ENCODE results near the gene ATP8B1. TPM values are rescaled to one million over a fixed set of nuclear protein-coding genes. Genes with fewer than 3 reads are reported as not detected.

The ATP8B1 gene
- 9.9 to 13.9 TPM (median 10.6 TPM) in 5 replicates for total RNA-seq (2022; extraction: Qiagen RNA extraction; ENCODE audit: low read depth)

DNA sequence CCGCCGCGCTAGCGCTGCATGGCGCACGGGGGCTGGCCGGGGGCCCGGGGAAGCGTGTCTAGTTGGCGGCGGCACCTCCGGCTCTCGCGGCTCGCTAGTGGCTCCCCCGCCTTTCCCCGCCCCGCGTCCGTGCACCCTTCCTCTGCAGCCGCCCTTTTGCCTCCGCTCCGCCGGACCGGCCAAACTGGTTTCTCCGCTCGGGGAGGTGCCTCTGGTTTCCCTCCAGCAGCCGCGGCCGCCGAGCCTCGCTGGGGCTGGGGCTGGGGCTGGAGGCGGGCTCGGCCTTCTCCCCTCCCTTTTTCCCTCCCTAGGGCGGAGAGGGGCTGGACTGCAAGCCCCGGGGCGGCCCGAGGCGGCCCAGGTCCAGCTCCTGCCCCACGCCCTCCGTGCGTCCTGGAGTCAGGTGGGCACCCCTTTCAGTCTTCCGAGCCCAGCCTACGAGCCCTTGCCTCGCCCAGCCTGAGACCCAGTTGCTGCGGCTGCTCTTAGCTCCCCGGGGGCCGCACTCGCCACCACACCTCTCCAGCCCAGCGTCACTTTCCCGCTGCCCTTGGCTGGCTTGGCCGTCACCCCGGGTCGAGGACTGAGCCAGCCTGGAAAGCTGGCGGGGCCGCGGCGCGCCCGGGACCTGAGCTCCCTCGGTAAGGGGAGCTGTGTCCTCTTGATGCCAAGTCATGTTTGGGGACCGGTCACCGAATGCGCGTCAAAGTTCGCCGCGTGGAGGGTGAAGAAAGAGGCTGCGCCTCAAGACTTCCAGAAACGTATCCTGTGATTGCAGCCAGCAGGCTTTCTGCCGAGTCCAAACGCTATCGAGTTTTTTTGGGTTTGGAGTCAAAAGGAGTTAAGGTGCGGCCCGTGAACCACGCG lies at the start of gene ATP8B1:
TSS of gene ATP8B1 (minus strand) at position 213 of the 867 bp plus-strand sequence. CDS start 71,508 bp downstream, outside the sequence.

Other genes starting within 250 kb of the ATP8B1 start
- 36.0 to 46.0 TPM (median 42.5 TPM) in 5 replicates for gene FECH, start 216.6 kb downstream of the ATP8B1 start, total RNA-seq (2022; extraction: Qiagen RNA extraction; ENCODE audit: low read depth)
- gene NARS1, start 181.5 kb downstream of the ATP8B1 start, total RNA-seq (2022; extraction: Qiagen RNA extraction; ENCODE audit: low read depth) = 84.3 to 106 TPM (median 90.3 TPM) in 5 replicates
- gene NEDD4L, start 240.9 kb upstream of the ATP8B1 start, total RNA-seq (2022; extraction: Qiagen RNA extraction; ENCODE audit: low read depth) = 30.6 to 36.7 TPM (median 31.7 TPM) in 5 replicates

All from A549 treated with DMSO at 1 μM for 4 hours (cell line).